Lung (tissue), 12 donors: Measurements from ENCODE around the gene CAPZA3. TPM values are rescaled to one million over a fixed set of nuclear protein-coding genes. Genes with fewer than 3 reads are reported as not detected.

ENCODE experiments used
- ATAC-seq: fragments of 200-7000 bp; cut with Tn5 transposase; one replicate; pipeline ENCODE4 v1.9.1; 2020; ENCODE audit warnings: moderate number of reproducible peaks; ENCODE audit not compliant: insufficient read depth, low FRiP score
- DNase-seq, 3 donors: peaks; one replicate each; pipeline ENCODE4 v3.0.0-alpha.2; 2013 to 2017
- H3K27ac ChIP-seq, 2 donors: one replicate each; pipeline ENCODE4 v1.5.1; 2013; ENCODE audit warnings: mild to moderate bottlenecking in 2 of 2, moderate library complexity in 2 of 2, control low read depth in 1 of 2, inconsistent platforms in 1 of 2, low read depth in 1 of 2, low read length in 1 of 2
- H3K27me3 ChIP-seq, 3 donors: one replicate each; pipeline ENCODE4 v1.5.1; 2013; ENCODE audit warnings: low read length in 2 of 3; ENCODE audit not compliant: control insufficient read depth in 3 of 3, insufficient read depth in 3 of 3
- H3K36me3 ChIP-seq, 4 donors: one replicate each; pipeline ENCODE4 v1.5.1; 2013; ENCODE audit warnings: low read length in 4 of 4, mild to moderate bottlenecking in 1 of 4, moderate library complexity in 1 of 4; ENCODE audit not compliant: control insufficient read depth in 4 of 4, insufficient read depth in 4 of 4
- H3K4me1 ChIP-seq, 5 donors: one replicate each; pipeline ENCODE4 v1.5.1; 2013; ENCODE audit warnings: low read length in 5 of 5, mild to moderate bottlenecking in 2 of 5, moderate library complexity in 1 of 5; ENCODE audit not compliant: control insufficient read depth in 5 of 5, insufficient read depth in 5 of 5
- H3K4me3 ChIP-seq: one replicate; pipeline ENCODE4 v1.5.1; 2013; ENCODE audit warnings: mild to moderate bottlenecking, control low read depth, moderate library complexity
- H3K9ac ChIP-seq, 2 donors: one replicate each; pipeline ENCODE4 v1.5.1; 2013; ENCODE audit warnings: low read length in 2 of 2, control low read depth in 1 of 2; ENCODE audit not compliant: insufficient read depth in 1 of 2
- H3K9me3 ChIP-seq, 4 donors: one replicate each; pipeline ENCODE4 v1.5.1; 2013; ENCODE audit warnings: low read length in 3 of 4, mild to moderate bottlenecking in 1 of 4, moderate library complexity in 1 of 4; ENCODE audit not compliant: control insufficient read depth in 4 of 4, insufficient read depth in 3 of 4
- CTCF ChIP-seq: IDR thresholded peaks from 2 replicates; pipeline ENCODE4 v1.5.1; 2012; ENCODE audit warnings: mild to moderate bottlenecking; ENCODE audit errors: control extremely low read depth, extremely low read depth
- WGBS, 2 donors: extraction: QIAGEN DNeasy Blood & Tissue Kit; methylation state at CpG; one replicate each; pipeline ENCODE4 v1.1.7; 2013; 5-methylcytosine and 5-hydroxymethylcytosine counted together
- polyA plus RNA-seq, 2 donors: library from polyadenylated mRNA; stranded (reverse); fragments of 200-250 nt; gene quantifications; one replicate each; pipeline ENCODE4 v1.2.1, GENCODE V29; 2013
- total RNA-seq, 2 donors: library from RNA; depleted of rRNA in 1 of 2; stranded (reverse); fragments of >200 nt in 1 of 2; gene quantifications; one replicate each; pipeline ENCODE4 v1.2.1, GENCODE V29; 2014 to 2021
- donor health status: control.
- donor health status: control.
- donor health status: Bipolar disorder and iron deficiency.
- donor health status: healthy.
- donor health status: DM: yes; HTN: yes; CAD: no.

CAPZA3 gene
- total and polyA plus RNA-seq, 4 donors, result not detected

GRCh38 chr12:18718462-18718861 is 19.5 kb upstream of the CAPZA3 start:
- H3K4me1 ChIP-seq, result no peaks in the 10 kb centered on the region
- H3K9me3 ChIP-seq, result no peaks in the 10 kb centered on the region
- DNase-seq, result no peak
- no peak for ATAC-seq
- no peak overlapping the region for H3K4me3 ChIP-seq
- no peak overlapping the region for H3K27ac ChIP-seq
- no peaks in the 10 kb centered on the region for H3K36me3 ChIP-seq
- no peak for TF ChIP-seq CTCF
- no peaks in the 10 kb centered on the region for H3K27me3 ChIP-seq
- no peak overlapping the region for H3K9ac ChIP-seq

- WGBS, 2 donors, result 64 to 90% methylated on average over 3 of the region's 3 CpGs
- Histone ChIP-seq H3K9ac (no peak overlapping the region), H3K36me3 (no peaks in the 10 kb centered on the region), H3K4me3 (no peak overlapping the region), H3K27me3 (no peaks in the 10 kb centered on the region), H3K9me3 (no peaks in the 10 kb centered on the region), H3K4me1 (no peaks in the 10 kb centered on the region), H3K27ac (no peak overlapping the region)
- no peak for TF ChIP-seq CTCF
- ATAC-seq (no peak), DNase-seq (no peak)
Observed at GRCh38 chr12:18719922-18720510, 17.9 kb upstream of the CAPZA3 start.

GRCh38 chr12:18720690-18721089 is 17.2 kb upstream of the CAPZA3 start:
- DNase-seq (no peak), ATAC-seq (no peak)
- no peaks in the 10 kb centered on the region for H3K9me3 ChIP-seq
- H3K27me3 ChIP-seq, result no peaks in the 10 kb centered on the region
- H3K36me3 ChIP-seq, result no peaks in the 10 kb centered on the region
- H3K4me1 ChIP-seq, result no peaks in the 10 kb centered on the region
- no peak overlapping the region for H3K4me3 ChIP-seq
- no peak overlapping the region for H3K9ac ChIP-seq
- no peak overlapping the region for H3K27ac ChIP-seq
- no peak for TF ChIP-seq CTCF

- WGBS, 2 donors, result 89 to 93% methylated on average over 1 of the region's 1 CpG
- Histone ChIP-seq H3K4me1 (no peaks in the 10 kb centered on the region), H3K9ac (no peak overlapping the region), H3K9me3 (no peaks in the 10 kb centered on the region), H3K27ac (no peak overlapping the region), H3K36me3 (no peaks in the 10 kb centered on the region), H3K27me3 (no peaks in the 10 kb centered on the region), H3K4me3 (no peak overlapping the region)
- no peak for ATAC-seq
- no peak for DNase-seq
- no peak for TF ChIP-seq CTCF
Observed at GRCh38 chr12:18721452-18721851, 16.5 kb upstream of the CAPZA3 start.
